Measurements from ENCODE around the gene WDR82. TPM values are rescaled to one million over a fixed set of nuclear protein-coding genes. Genes with fewer than 3 reads are reported as not detected.

WDR82 gene
- total and polyA plus RNA-seq, 7 donors: 22.2 to 54.9 (median 46.8) TPM

- WGBS, 2 donors: 95 to 96% methylated on average over 10 of the region's 10 CpGs
- peaks cover 0 to 24% (median 19%) of the 10 kb centered on the region in 4 donors for H3K4me1 ChIP-seq
- intact Hi-C loops (cut with DNase I): no loop called here
- no peaks in the 10 kb centered on the region for H3K27me3 ChIP-seq
- no peak overlapping the region for H3K4me3 ChIP-seq
- H3K36me3 ChIP-seq: peaks cover 0 to 45% (median 6%) of the 10 kb centered on the region in 4 donors
- no peak for DNase-seq
- TF ChIP-seq POLR2AphosphoS5 (IDR thresholded peaks at IDR 0.05) (no peak), EP300 (IDR thresholded peaks at IDR 0.05) (no peak), CTCF (IDR thresholded peaks at IDR 0.05) (no peak), POLR2A (IDR thresholded peaks at IDR 0.05) (no peak)
- no peaks in the 10 kb centered on the region for H3K9me3 ChIP-seq
- peak overlapping the region in 1 of 4 donors; percentile 9 for H3K27ac ChIP-seq
These were observed 30.3 kb downstream of the WDR82 start for GRCh38 chr3:52248165-52248541.

GRCh38 chr3:52247409-52248164 is 30.9 kb downstream of the WDR82 start:
- Histone ChIP-seq H3K36me3 (peaks cover 0 to 39% (median 6%) of the 10 kb centered on the region in 4 donors), H3K27me3 (no peaks in the 10 kb centered on the region), H3K9me3 (no peaks in the 10 kb centered on the region), H3K4me3 (no peak overlapping the region), H3K4me1 (peaks cover 0 to 24% (median 19%) of the 10 kb centered on the region in 4 donors), H3K27ac (peak overlapping the region in 3 of 4 donors; percentile 9 to 92 (median 86))
- 94 to 95% methylated on average over 7 of the region's 7 CpGs for WGBS, 2 donors
- TF ChIP-seq CTCF (IDR thresholded peaks at IDR 0.05) (no peak), POLR2A (IDR thresholded peaks at IDR 0.05) (no peak), POLR2AphosphoS5 (IDR thresholded peaks at IDR 0.05) (no peak), EP300 (IDR thresholded peaks at IDR 0.05) (no peak)
- intact Hi-C loops (cut with DNase I): no loop called here
- no peak for DNase-seq

GRCh38 chr3:52246728-52247408 is 31.6 kb downstream of the WDR82 start:
- 77 to 87% methylated on average over 14 of the region's 14 CpGs for WGBS, 2 donors
- no peak for TF ChIP-seq POLR2AphosphoS5 (IDR thresholded peaks at IDR 0.05)
- no peak for TF ChIP-seq CTCF (IDR thresholded peaks at IDR 0.05)
- no peak for DNase-seq
- H3K9me3 ChIP-seq: no peaks in the 10 kb centered on the region
- H3K27ac ChIP-seq: peak overlapping the region; percentile 86 to 92 (median 88)
- intact Hi-C loops (cut with DNase I): no loop called here
- peaks cover 0 to 24% (median 19%) of the 10 kb centered on the region in 4 donors for H3K4me1 ChIP-seq
- H3K4me3 ChIP-seq: peak overlapping the region in 1 of 4 donors; percentile 74
- H3K27me3 ChIP-seq: no peaks in the 10 kb centered on the region
- peaks cover 0 to 32% (median 4%) of the 10 kb centered on the region in 4 donors for H3K36me3 ChIP-seq

GRCh38 chr3:52246264-52246620 is 32.2 kb downstream of the WDR82 start:
- Histone ChIP-seq H3K9me3 (no peaks in the 10 kb centered on the region), H3K36me3 (peaks cover 0 to 26% (median 2%) of the 10 kb centered on the region in 4 donors), H3K27ac (peak overlapping the region; percentile 86 to 92 (median 88)), H3K4me3 (peak overlapping the region; percentile 45 to 74 (median 62)), H3K27me3 (no peaks in the 10 kb centered on the region), H3K4me1 (peaks cover 0 to 24% (median 19%) of the 10 kb centered on the region in 4 donors)
- no peak for DNase-seq
- 39 to 45% methylated on average over 8 of the region's 8 CpGs for WGBS, 2 donors
- intact Hi-C loops (cut with DNase I): no loop called here
- TF ChIP-seq POLR2A (IDR thresholded peaks at IDR 0.05) (no peak), CTCF (IDR thresholded peaks at IDR 0.05) (no peak), EP300 (IDR thresholded peaks at IDR 0.05) (no peak), POLR2AphosphoS5 (IDR thresholded peaks at IDR 0.05) (no peak)
